Stimulated activated memory B cell treated with anti-CD40 and anti-IgM and Interleukin-4, amounts not matched to agents 10 μg/mL and 1 μg/mL and 100 μg/mL, for 72 hours (primary cell): ENCODE results near the gene ARIH1.
A peak's percentile ranks its signal among the peaks of the same experiment; 100 is the strongest.
"Not testable (repeated sequence)": the region's sequence is repeated elsewhere in the genome, so short reads cannot be mapped to it uniquely, and the experiment has no call there.

Experiments used
- ATAC-seq: fragments of 150-1000 bp; cut with Tn5 transposase; 2 replicates; pipeline ENCODE4 v1.10.0; 2021
- H3K27ac Mint-ChIP-seq: one replicate; pipeline ENCODE4 v1.8.0; 2022; ENCODE audit warnings: mild to moderate bottlenecking, mixed read lengths
- H3K27me3 Mint-ChIP-seq: one replicate; pipeline ENCODE4 v1.8.0; 2022; ENCODE audit warnings: mixed read lengths
- H3K36me3 Mint-ChIP-seq: one replicate; pipeline ENCODE4 v1.8.0; 2022; ENCODE audit warnings: mixed read lengths
- H3K4me1 Mint-ChIP-seq: one replicate; pipeline ENCODE4 v1.8.0; 2022; ENCODE audit warnings: mixed read lengths
- H3K4me3 Mint-ChIP-seq: one replicate; pipeline ENCODE4 v1.8.0; 2022; ENCODE audit warnings: mild to moderate bottlenecking, moderate library complexity, mixed read lengths
- H3K9me3 Mint-ChIP-seq: one replicate; pipeline ENCODE4 v1.8.0; 2022; ENCODE audit warnings: mixed read lengths

The ARIH1 gene

GRCh38 chr15:72636519-72637282, 162.6 kb downstream of the ARIH1 start:
- peak; percentile 42 for ATAC-seq
- not testable (repeated sequence) for H3K27me3 Mint-ChIP-seq, H3K36me3 Mint-ChIP-seq, H3K9me3 Mint-ChIP-seq, H3K4me1 Mint-ChIP-seq, H3K4me3 Mint-ChIP-seq, H3K27ac Mint-ChIP-seq

- not testable (repeated sequence) for H3K27ac Mint-ChIP-seq, H3K4me1 Mint-ChIP-seq, H3K27me3 Mint-ChIP-seq, H3K4me3 Mint-ChIP-seq, H3K9me3 Mint-ChIP-seq, H3K36me3 Mint-ChIP-seq
- peak; percentile 24 for ATAC-seq
Observed at GRCh38 chr15:72639759-72640483, 165.8 kb downstream of the ARIH1 start.

GRCh38 chr15:72642271-72642670, 168.1 kb downstream of the ARIH1 start:
- not testable (repeated sequence) for H3K27me3 Mint-ChIP-seq, H3K4me1 Mint-ChIP-seq, ATAC-seq, H3K27ac Mint-ChIP-seq, H3K4me3 Mint-ChIP-seq, H3K36me3 Mint-ChIP-seq, H3K9me3 Mint-ChIP-seq

DNA sequence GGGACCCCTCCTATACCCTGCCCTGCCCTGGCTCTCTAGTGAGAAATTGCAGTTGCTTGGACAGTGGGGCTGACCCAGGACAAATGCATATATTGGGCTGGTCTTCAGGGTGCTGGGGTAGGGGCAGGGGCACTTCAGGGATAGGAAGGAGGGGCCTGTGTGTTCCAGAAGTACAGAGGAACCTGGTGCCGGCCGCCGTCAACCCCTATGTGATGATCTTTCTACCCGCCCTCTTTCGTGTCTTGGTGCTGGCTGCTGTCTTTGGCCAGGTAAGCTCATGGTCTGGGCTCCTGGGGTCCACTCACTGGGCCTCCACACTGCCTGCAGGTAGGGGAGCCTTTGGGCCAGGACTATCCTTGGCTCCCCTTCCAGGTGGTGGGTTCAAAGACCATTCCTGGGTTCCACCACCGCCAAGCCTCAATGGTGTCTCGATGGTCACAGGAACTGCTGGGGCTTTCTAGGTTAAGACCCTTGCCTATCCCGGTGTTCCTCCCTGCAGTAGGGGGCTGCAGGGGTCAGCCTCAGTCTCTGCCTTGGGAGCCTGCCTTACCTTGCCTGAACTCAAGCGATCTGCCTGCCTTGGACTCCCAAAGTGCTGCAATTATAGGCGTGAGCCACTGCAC, 174.6 kb downstream of the ARIH1 start:
- not testable (repeated sequence) for H3K27me3 Mint-ChIP-seq, H3K9me3 Mint-ChIP-seq, H3K27ac Mint-ChIP-seq

More for the DNA sequence above, 174.6 kb downstream of the ARIH1 start:
- not testable (repeated sequence) for H3K4me1 Mint-ChIP-seq, H3K36me3 Mint-ChIP-seq, H3K4me3 Mint-ChIP-seq
- ATAC-seq = peak; percentile 39
